Mesendoderm (in vitro differentiated cells): ENCODE data around the gene SVOPL.
A peak's percentile ranks its signal among the peaks of the same experiment; 100 is the strongest.

Experiments
- DNase-seq: peaks from one replicate; pipeline ENCODE4 v3.0.0; 2013
- H2AK5ac ChIP-seq: 2 replicates; pipeline ENCODE4 v1.6.1; 2013; ENCODE audit warnings: low read length, inconsistent platforms
- H2BK120ac ChIP-seq: 2 replicates; pipeline ENCODE4 v1.6.1; 2013; ENCODE audit warnings: low read depth, mild to moderate bottlenecking, low read length, moderate library complexity, mixed read lengths
- H2BK15ac ChIP-seq: replicated peaks from 2 replicates; pipeline ENCODE4 v1.6.1; 2013; ENCODE audit warnings: low read depth, mild to moderate bottlenecking, moderate library complexity
- H2BK5ac ChIP-seq: 2 replicates; pipeline ENCODE4 v1.6.1; 2013; ENCODE audit warnings: low read length, inconsistent platforms
- H3K18ac ChIP-seq: 2 replicates; pipeline ENCODE4 v1.6.1; 2013; ENCODE audit warnings: mild to moderate bottlenecking, low read length, mixed read lengths
- H3K23ac ChIP-seq: one replicate; pipeline ENCODE4 v1.6.1; 2013; ENCODE audit warnings: low read length
- H3K27ac ChIP-seq: 2 replicates; pipeline ENCODE4 v1.5.1; 2013; ENCODE audit warnings: low read depth, mild to moderate bottlenecking, inconsistent platforms, low read length, moderate library complexity
- H3K27me3 ChIP-seq: 2 replicates; pipeline ENCODE4 v1.6.1; 2013; ENCODE audit warnings: low read length, control low read depth, mild to moderate bottlenecking, inconsistent platforms; ENCODE audit not compliant: insufficient read depth, poor library complexity
- H3K36me3 ChIP-seq: 2 replicates; pipeline ENCODE4 v1.6.1; 2013; ENCODE audit warnings: low read length, inconsistent platforms; ENCODE audit not compliant: control insufficient read depth, insufficient read depth
- H3K4ac ChIP-seq: one replicate; pipeline ENCODE4 v1.6.1; 2013; ENCODE audit warnings: low read depth, mild to moderate bottlenecking, low read length, moderate library complexity
- H3K4me1 ChIP-seq: 2 replicates; pipeline ENCODE4 v1.6.1; 2013; ENCODE audit warnings: low read depth, low read length, inconsistent platforms; ENCODE audit not compliant: control insufficient read depth
- H3K4me2 ChIP-seq: 2 replicates; pipeline ENCODE4 v1.6.1; 2013; ENCODE audit warnings: low read length
- H3K4me3 ChIP-seq: 2 replicates; pipeline ENCODE4 v1.5.1; 2013; ENCODE audit warnings: mild to moderate bottlenecking, low read length
- H3K56ac ChIP-seq: one replicate; pipeline ENCODE4 v1.6.1; 2013; ENCODE audit warnings: low read length
- H3K79me1 ChIP-seq: 2 replicates; pipeline ENCODE4 v1.6.1; 2013; ENCODE audit warnings: low read length, inconsistent platforms
- H3K79me2 ChIP-seq: 2 replicates; pipeline ENCODE4 v1.6.1; 2013; ENCODE audit warnings: mild to moderate bottlenecking, low read length; ENCODE audit not compliant: control insufficient read depth, insufficient read depth
- H3K9ac ChIP-seq: 2 replicates; pipeline ENCODE4 v1.6.1; 2013; ENCODE audit warnings: low read length, inconsistent platforms
- H4K5ac ChIP-seq: one replicate; pipeline ENCODE4 v1.6.1; 2013; ENCODE audit warnings: low read length
- H4K8ac ChIP-seq: one replicate; pipeline ENCODE4 v1.6.1; 2013; ENCODE audit warnings: low read depth, mild to moderate bottlenecking, control low read depth, low read length, moderate library complexity
- WGBS: extraction: QIAGEN DNeasy Blood & Tissue Kit; methylation state at CpG from one replicate; pipeline ENCODE4 v1.1.7; 2013; ENCODE audit warnings: low lambda C conversion rate, missing lambda C conversion rate; ENCODE audit not compliant: insufficient coverage; ENCODE audit errors: extremely low coverage; 5-methylcytosine and 5-hydroxymethylcytosine counted together

SVOPL gene

DNA sequence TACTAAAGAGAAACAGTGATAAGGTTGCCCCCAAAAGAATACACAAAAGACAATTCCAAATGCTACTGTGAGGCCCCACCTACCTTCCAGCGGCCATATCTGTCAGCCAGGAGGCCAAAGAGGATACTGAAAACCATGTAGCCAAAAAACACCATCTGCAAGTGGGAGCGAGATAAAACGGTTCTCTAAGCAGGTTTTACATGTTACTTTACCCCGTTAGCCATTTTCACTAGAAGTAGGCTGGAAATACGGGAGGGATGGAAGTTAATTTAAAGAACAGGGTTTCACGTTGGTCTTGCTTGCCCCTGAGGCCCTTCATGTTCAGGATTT, 38.2 kb downstream of the SVOPL start:
- no CpG with 5 or more reads among the region's 6 CpGs for WGBS
- Histone ChIP-seq H3K4me1 (no peaks in the 10 kb centered on the region), H2AK5ac (no peak overlapping the region), H2BK5ac (no peak overlapping the region), H2BK120ac (no peak overlapping the region), H2BK15ac (no peak overlapping the region), H3K27me3 (no peaks in the 10 kb centered on the region), H4K5ac (no peak overlapping the region), H3K4me2 (no peak overlapping the region), H3K4ac (no peak overlapping the region), H3K56ac (peak overlapping the region; percentile 37), H3K9ac (no peak overlapping the region), H3K79me1 (no peaks in the 10 kb centered on the region), H3K18ac (peak overlapping the region; percentile 6), H3K27ac (no peak overlapping the region), H3K36me3 (no peaks in the 10 kb centered on the region), H3K4me3 (no peak overlapping the region), H3K79me2 (no peaks in the 10 kb centered on the region), H3K23ac (no peak overlapping the region), H4K8ac (no peak overlapping the region)
- DNase-seq = no peak

DNA sequence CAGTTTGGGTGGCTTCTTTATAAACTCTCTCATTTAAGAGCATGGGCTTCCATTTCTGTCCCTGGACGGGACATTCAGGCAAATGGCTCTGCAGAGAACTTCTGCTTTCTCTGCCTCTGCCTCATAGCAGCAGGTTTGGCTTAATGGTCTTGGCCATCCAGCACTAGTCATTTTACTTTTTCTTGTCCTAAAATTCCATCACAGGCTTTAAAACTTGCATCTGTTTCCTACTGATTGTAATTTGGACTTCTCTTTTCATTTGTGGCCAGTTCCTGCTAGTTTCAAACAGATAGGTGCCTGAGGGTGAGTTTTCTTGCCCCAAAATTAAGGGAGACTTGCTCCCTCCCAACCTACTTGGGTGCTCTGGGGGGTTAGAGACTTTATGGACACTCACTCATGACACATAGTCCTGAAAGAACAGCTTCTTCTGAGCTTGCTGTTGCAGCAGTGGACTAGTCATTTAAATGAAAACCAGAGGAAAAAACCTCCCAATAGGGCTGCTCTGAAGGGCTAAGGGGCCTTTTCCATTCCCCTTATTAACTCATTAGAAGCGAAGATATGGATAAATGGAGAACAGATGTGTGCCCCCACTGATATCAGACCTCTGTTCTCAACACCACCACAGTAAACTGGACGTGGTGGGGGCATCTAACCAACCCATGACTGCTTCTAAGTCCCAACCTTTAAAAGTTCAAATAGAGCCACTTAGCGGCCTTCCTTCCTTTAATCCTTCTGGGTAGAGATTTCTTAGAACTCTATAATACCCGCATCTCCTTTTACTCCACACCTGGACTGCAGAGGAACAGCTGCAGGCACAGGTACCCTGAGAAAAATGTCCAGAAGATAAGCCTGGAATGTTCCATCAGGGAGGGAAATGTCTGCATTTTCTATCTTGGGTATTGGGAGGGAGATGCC, 38.8 kb downstream of the SVOPL start:
- WGBS = no CpG with 5 or more reads among the region's 5 CpGs

DNA sequence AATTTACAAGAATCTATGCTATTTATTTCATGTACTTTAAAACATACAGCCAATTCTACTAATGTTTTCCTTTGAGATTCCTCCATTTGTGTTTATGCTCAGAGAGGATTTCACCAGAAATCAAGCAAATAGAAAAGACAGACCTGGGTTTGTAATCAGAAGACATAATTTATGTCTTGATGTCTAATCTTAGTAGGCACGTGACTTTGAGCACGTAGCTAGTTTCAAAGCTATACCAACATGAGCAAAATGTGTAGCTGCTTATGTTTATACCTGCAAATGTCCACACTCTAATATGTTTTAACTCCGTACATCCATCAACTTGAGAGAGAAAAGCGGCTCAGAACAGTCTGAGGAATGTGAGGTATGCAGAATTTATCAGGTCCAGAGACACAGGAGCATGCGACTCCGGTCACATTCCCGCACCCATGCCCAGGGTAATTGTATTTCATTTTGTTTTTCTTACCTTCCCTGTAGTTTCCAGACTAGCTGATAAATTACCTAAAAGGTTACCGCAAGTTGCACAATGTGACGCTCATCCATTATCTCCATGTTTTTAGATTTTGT, 40.0 kb downstream of the SVOPL start:
- Histone ChIP-seq H3K36me3 (no peaks in the 10 kb centered on the region), H4K8ac (no peak overlapping the region), H3K56ac (no peak overlapping the region), H3K4ac (no peak overlapping the region), H4K5ac (no peak overlapping the region), H2BK15ac (no peak overlapping the region), H3K27ac (no peak overlapping the region), H3K4me2 (no peak overlapping the region), H3K23ac (no peak overlapping the region), H2BK120ac (no peak overlapping the region), H3K18ac (no peak overlapping the region), H2AK5ac (no peak overlapping the region), H2BK5ac (no peak overlapping the region), H3K9ac (no peak overlapping the region), H3K4me1 (no peaks in the 10 kb centered on the region), H3K4me3 (no peak overlapping the region), H3K79me2 (no peaks in the 10 kb centered on the region), H3K79me1 (no peaks in the 10 kb centered on the region), H3K27me3 (no peaks in the 10 kb centered on the region)
- peak; percentile 60 for DNase-seq
- WGBS = no CpG with 5 or more reads among the region's 9 CpGs

More for the DNA sequence above, 38.8 kb downstream of the SVOPL start:
- no peak for DNase-seq
- no peak overlapping the region for H3K27ac ChIP-seq
- H2BK5ac ChIP-seq = no peak overlapping the region
- H2BK120ac ChIP-seq = no peak overlapping the region
- H2BK15ac ChIP-seq = no peak overlapping the region
- no peak overlapping the region for H4K8ac ChIP-seq
- no peak overlapping the region for H3K4ac ChIP-seq
- H3K4me2 ChIP-seq = no peak overlapping the region
- no peaks in the 10 kb centered on the region for H3K79me1 ChIP-seq
- H3K23ac ChIP-seq = no peak overlapping the region
- no peaks in the 10 kb centered on the region for H3K4me1 ChIP-seq
- no peaks in the 10 kb centered on the region for H3K36me3 ChIP-seq
- H3K56ac ChIP-seq = no peak overlapping the region
- H4K5ac ChIP-seq = no peak overlapping the region
- H3K9ac ChIP-seq = no peak overlapping the region
- H3K4me3 ChIP-seq = no peak overlapping the region
- no peaks in the 10 kb centered on the region for H3K27me3 ChIP-seq
- H3K79me2 ChIP-seq = no peaks in the 10 kb centered on the region
- no peak overlapping the region for H2AK5ac ChIP-seq
- H3K18ac ChIP-seq = peak overlapping the region; percentile 6

DNA sequence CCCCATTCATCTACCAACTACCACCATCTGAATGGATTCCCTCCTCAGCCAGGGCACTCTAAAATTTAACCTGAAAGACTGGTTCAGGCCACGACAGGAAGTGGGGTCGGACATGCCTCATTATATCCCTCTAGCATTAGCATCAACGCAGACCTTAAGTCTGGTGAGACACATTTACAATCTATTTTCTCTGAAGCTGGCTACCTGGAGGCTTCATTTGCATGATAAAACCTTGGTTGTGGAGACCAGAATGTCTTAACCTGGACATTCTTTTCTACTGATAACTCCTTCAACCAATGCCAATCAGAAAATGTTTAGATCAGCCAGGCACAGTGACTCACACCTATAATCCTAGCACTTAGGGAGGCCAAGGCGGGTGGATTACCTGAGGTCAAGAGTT, 42.3 kb downstream of the SVOPL start:
- Histone ChIP-seq H3K4me1 (no peaks in the 10 kb centered on the region), H3K79me1 (no peaks in the 10 kb centered on the region), H2AK5ac (no peak overlapping the region), H3K27me3 (no peaks in the 10 kb centered on the region), H2BK120ac (no peak overlapping the region), H3K27ac (no peak overlapping the region), H2BK15ac (no peak overlapping the region), H3K4me2 (no peak overlapping the region), H3K9ac (no peak overlapping the region), H4K8ac (no peak overlapping the region), H3K4ac (no peak overlapping the region), H3K4me3 (no peak overlapping the region), H2BK5ac (no peak overlapping the region), H3K36me3 (no peaks in the 10 kb centered on the region), H3K79me2 (no peaks in the 10 kb centered on the region), H3K18ac (no peak overlapping the region), H4K5ac (no peak overlapping the region), H3K56ac (no peak overlapping the region), H3K23ac (no peak overlapping the region)
- DNase-seq = peak; percentile 52
- no CpG with 5 or more reads among the region's 4 CpGs for WGBS

DNA sequence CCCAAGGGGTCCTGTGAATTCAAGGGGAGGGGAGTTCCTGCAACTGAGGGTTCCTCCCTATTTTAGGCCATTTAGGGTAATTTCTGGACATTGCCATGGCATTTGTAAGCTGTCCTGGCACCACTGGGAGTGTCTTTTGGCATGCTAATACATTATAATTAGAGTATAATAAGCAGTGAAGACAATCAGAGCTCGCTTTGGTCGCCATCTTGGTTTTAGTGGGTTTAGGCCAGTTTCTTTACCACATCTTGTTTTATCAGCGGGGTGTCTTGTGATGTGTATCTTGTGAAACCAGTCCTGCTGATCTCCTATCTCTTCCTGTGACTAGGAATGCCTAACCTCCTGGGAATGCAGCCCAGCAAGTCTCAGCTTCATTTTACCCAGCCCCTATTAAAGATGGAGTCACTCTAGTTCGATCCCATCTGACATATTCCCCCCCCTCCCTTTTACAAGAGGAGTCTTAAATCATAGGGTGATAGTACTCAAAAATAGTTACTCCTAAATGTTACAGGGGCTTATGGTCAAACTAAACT, 43.2 kb downstream of the SVOPL start:
- no peak overlapping the region for H3K23ac ChIP-seq
- H3K9ac ChIP-seq = no peak overlapping the region
- H3K4me3 ChIP-seq = no peak overlapping the region
- no peaks in the 10 kb centered on the region for H3K79me1 ChIP-seq
- H3K36me3 ChIP-seq = no peaks in the 10 kb centered on the region
- H3K27ac ChIP-seq = no peak overlapping the region
- H2BK5ac ChIP-seq = no peak overlapping the region
- WGBS = no CpG with 5 or more reads among the region's 4 CpGs
- peak; percentile 86 for DNase-seq
- H3K18ac ChIP-seq = no peak overlapping the region
- no peaks in the 10 kb centered on the region for H3K27me3 ChIP-seq
- no peaks in the 10 kb centered on the region for H3K79me2 ChIP-seq
- no peak overlapping the region for H3K4ac ChIP-seq
- H2BK120ac ChIP-seq = no peak overlapping the region
- H3K56ac ChIP-seq = no peak overlapping the region
- no peak overlapping the region for H3K4me2 ChIP-seq
- H2BK15ac ChIP-seq = no peak overlapping the region
- no peak overlapping the region for H4K5ac ChIP-seq
- no peak overlapping the region for H4K8ac ChIP-seq
- no peaks in the 10 kb centered on the region for H3K4me1 ChIP-seq
- no peak overlapping the region for H2AK5ac ChIP-seq
